Cerebellar cortex (tissue), 1 donor: ENCODE measurements around the gene LPA.

ENCODE experiments used
- DNase-seq: peaks from one replicate; pipeline ENCODE4 v3.0.0-alpha.2; 2015; ENCODE audit warnings: low spot score

LPA gene

DNA sequence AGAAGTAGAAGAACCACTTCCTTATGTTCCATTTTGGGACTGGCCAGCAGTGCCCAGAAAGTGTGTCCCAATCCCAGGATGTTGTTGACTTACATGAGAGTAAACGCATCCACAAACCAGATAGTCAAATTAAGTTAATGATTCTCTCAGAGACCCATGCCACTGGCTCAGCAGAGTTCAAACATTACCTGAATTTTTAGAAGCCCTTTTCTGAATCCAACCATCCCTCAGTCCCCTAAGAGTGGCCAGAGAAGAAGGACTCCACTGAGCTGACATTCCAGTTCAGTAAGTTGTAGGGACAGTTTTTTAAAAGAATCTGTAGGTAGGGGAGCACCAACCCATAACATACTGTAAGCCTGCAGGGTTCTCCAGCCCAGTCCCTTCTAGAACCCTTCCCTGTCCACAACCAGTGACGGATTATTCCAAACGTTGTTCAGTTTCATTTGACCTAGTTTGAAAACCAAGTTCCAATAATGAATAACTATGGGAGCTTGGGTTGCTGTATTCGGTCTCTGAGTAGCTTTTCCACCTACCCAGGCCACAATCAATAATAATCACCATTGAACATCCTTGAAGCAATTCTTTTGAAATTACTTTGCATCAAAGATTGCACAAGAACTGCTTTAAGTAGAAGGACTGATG, 153.0 kb downstream of the LPA start:
- DNase-seq: no peak

- no peak for DNase-seq
These were observed 153.9 kb downstream of the LPA start for GRCh38 chr6:160510199-160510598.

DNA sequence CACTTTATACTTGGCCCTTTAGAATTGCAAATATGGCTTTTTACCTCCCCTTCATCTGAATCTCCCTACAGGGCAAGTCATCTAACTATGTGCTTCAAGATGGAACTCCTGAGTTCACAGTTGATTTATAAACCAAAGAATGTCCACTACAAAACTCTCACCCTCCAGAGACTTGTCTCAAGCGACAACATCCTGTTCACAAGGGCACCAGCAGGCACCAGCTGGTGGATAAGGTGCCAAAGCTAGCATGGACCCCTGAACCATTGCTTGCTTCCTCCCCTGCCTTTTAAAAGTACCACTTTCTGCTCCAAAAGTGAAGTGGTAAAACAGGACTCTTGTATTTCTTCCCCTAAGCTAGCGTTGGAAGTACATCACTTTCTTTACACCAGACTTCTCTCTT, 154.5 kb downstream of the LPA start:
- no peak for DNase-seq

GRCh38 chr6:160508599-160508998, 155.5 kb downstream of the LPA start:
- no peak for DNase-seq

GRCh38 chr6:160507420-160507819, 156.7 kb downstream of the LPA start:
- DNase-seq: no peak

GRCh38 chr6:160505970-160506369, 158.1 kb downstream of the LPA start:
- DNase-seq: no peak

DNA sequence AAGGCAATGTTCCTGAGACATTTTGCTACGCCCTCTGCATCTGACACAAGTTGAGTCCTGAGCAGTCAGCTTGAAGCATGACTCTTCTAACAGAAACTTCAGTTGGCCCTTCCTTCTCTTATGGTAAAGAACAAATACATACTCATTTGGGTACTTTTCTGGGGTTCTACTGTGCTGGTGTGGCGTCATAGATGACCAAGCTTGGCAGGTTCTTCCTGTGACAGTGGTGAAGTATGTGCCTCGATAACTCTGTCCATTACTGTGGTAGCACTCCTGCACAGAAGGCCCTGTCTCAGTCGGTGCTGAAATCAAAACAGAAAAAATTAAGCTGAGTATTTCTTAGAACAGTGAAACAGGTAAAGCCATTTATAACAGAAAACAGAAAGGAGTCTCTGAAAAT, 163.4 kb downstream of the LPA start:
- DNase-seq: no peak

DNA sequence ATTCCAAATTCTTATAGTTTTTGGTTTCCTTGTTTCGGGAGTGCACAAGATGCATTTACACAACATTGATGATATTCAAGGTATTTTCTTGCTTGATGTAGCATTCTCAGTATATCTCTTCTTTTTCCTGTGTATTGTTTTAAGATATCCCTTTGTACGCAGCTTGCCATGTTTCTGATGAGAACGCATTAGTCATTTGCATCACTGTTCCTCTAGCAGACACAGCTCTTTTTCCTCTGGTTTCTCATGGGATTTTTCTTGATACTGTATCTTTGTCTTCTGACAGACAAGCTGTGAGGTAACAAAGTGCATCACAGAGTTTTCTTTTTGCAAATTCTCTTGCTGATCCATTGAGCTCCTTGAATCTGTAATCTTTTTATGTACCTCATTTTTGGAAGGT, 169.5 kb downstream of the LPA start:
- DNase-seq: no peak

GRCh38 chr6:160489091-160489490, 175.0 kb downstream of the LPA start:
- no peak for DNase-seq

DNA sequence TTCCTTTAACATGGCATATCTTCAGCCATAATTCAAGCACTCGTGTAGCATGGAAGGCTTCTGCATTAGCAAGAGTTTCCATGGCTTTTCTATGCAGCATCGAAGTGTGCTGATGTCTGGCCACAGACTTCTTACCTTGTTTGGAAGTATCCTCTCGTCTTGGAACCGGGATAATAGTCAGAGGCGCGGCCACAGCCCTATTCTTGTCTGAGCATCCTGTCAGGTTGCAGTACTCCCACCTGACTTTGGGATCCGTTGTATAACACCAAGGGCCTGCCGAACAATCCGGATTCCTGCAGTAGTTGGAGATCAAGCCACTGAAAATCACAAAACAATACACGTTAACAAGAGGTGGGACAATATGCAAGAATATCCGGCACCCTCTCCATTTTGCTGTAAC, 177.0 kb downstream of the LPA start:
- no peak for DNase-seq
